Bronchial epithelial cell (primary cell): ENCODE data around the gene TMEM80. TPM values are rescaled to one million over a fixed set of nuclear protein-coding genes. Genes with fewer than 3 reads are reported as not detected.
A peak's percentile ranks its signal among the peaks of the same experiment; 100 is the strongest.

Source experiments
- DNase-seq: peaks from one replicate; pipeline ENCODE4 v3.0.0-alpha.2; 2010; ENCODE audit warnings: low read depth
- FAIRE-seq: peaks from 2 replicates; lab custom pipeline; 2011; peaks lifted over from hg19 to GRCh38; lab: Jason Lieb, UNC
- H3K27me3 ChIP-seq: 2 replicates; pipeline ENCODE4 v1.5.1; 2011; ENCODE audit warnings: low read length; ENCODE audit not compliant: control insufficient read depth, insufficient read depth
- H3K36me3 ChIP-seq: 2 replicates; pipeline ENCODE4 v1.5.1; 2011; ENCODE audit warnings: low read length; ENCODE audit not compliant: control insufficient read depth, insufficient read depth
- H3K4me3 ChIP-seq: 2 replicates; pipeline ENCODE4 v1.5.1; 2011; ENCODE audit warnings: mild to moderate bottlenecking, low read depth, low read length, control low read depth
- total RNA-seq: library from RNA; depleted of rRNA; stranded (reverse); fragments of >200 nt; gene quantifications from 2 replicates; pipeline ENCODE4 v1.2.1, GENCODE V29; 2014
- TF ChIP-seq, protein P1 (sequence below): IDR thresholded peaks from 2 replicates; pipeline ENCODE4 v1.5.1; 2011; ENCODE audit warnings: mild to moderate bottlenecking, moderate library complexity, low read length, control low read depth, inconsistent platforms; ENCODE audit not compliant: insufficient read depth, severe bottlenecking

TMEM80 gene
- total RNA-seq, 1 donor from 2014 or later: 9.0 TPM

DNA sequence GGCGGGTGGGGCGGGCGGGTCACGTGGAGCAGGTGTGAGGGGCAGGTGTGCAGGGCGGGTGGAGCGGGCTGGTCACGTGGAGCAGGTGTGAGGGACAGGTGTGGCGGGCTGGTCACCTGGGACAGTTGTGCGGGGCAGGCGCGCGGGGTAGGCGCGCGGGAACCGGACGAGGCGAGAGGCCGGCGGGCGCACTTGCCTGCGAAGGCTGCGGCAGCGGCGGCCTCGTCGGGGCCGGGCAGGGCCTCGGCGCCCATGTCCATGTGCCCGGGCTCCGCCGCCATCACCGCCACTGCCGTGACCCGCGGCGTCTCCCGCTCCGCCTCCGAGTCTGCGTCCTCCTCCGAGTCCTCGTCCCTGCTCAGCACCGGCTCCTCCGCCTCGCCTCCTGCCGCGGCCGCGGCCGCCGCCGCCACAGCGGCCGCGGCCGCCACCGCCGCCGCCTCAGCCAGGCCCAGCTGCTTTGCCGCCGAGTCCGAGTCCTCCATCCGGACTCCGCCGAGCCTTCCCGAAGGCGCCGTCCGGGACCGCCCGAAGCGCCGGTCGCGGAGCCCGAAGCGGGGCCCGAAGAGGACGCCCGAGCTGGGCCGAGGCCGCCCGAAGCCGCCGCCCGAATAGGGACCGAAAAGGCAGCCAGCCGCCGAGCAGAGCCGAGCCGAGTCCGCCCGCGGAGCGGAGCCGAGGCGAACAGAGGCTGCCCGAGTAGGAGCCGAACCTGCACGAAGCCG, 891 bp upstream of the TMEM80 start, which contains the start of gene DEAF1:
TSS of gene DEAF1 (minus strand) at position 660 of the 725 bp plus-strand sequence. CDS start at position 485, 175 bp downstream.
- peak within 1 kb of the TSS; percentile 80 for H3K4me3 ChIP-seq
- FAIRE-seq (no peak), DNase-seq (peak; percentile 82)
- peaks cover 8% of the 10 kb centered on the region for H3K36me3 ChIP-seq
- H3K27me3 ChIP-seq: no peaks in the 10 kb centered on the region
- TF ChIP-seq, protein P1, sequence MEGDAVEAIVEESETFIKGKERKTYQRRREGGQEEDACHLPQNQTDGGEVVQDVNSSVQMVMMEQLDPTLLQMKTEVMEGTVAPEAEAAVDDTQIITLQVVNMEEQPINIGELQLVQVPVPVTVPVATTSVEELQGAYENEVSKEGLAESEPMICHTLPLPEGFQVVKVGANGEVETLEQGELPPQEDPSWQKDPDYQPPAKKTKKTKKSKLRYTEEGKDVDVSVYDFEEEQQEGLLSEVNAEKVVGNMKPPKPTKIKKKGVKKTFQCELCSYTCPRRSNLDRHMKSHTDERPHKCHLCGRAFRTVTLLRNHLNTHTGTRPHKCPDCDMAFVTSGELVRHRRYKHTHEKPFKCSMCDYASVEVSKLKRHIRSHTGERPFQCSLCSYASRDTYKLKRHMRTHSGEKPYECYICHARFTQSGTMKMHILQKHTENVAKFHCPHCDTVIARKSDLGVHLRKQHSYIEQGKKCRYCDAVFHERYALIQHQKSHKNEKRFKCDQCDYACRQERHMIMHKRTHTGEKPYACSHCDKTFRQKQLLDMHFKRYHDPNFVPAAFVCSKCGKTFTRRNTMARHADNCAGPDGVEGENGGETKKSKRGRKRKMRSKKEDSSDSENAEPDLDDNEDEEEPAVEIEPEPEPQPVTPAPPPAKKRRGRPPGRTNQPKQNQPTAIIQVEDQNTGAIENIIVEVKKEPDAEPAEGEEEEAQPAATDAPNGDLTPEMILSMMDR: no peak

GRCh38 chr11:695288-695537, 403 bp upstream of the TMEM80 start:
- H3K4me3 ChIP-seq: peak overlapping the region; percentile 80
- TF ChIP-seq, protein P1: no peak
- peak; percentile 7 for FAIRE-seq
- peaks cover 8% of the 10 kb centered on the region for H3K36me3 ChIP-seq
- DNase-seq: no peak
- H3K27me3 ChIP-seq: no peaks in the 10 kb centered on the region

GRCh38 chr11:696955-697491, 1.4 kb downstream of the TMEM80 start:
- FAIRE-seq (no peak), DNase-seq (peak; percentile 92)
- Histone ChIP-seq H3K36me3 (peaks cover 6% of the 10 kb centered on the region), H3K27me3 (no peaks in the 10 kb centered on the region), H3K4me3 (no peak overlapping the region)
- TF ChIP-seq, protein P1: no peak

- H3K4me3 ChIP-seq: no peak overlapping the region
- H3K36me3 ChIP-seq: peaks cover 10% of the 10 kb centered on the region
- no peak for FAIRE-seq
- peak; percentile 48 for DNase-seq
- H3K27me3 ChIP-seq: no peaks in the 10 kb centered on the region
- TF ChIP-seq, protein P1: no peak
These were observed 2.2 kb downstream of the TMEM80 start for GRCh38 chr11:697811-698311.

- Histone ChIP-seq H3K27me3 (no peaks in the 10 kb centered on the region), H3K4me3 (no peak overlapping the region), H3K36me3 (peaks cover 10% of the 10 kb centered on the region)
- DNase-seq: no peak
- TF ChIP-seq, protein P1: no peak
- no peak for FAIRE-seq
These were observed 3.0 kb downstream of the TMEM80 start for GRCh38 chr11:698493-699115.
